T-helper 22 cell (primary cell): ENCODE data around the gene GLIS1.

Experiments used
- DNase-seq: peaks from one replicate; pipeline ENCODE4 v3.0.0-alpha.2; 2020; ENCODE audit warnings: low read depth

The GLIS1 gene

DNA sequence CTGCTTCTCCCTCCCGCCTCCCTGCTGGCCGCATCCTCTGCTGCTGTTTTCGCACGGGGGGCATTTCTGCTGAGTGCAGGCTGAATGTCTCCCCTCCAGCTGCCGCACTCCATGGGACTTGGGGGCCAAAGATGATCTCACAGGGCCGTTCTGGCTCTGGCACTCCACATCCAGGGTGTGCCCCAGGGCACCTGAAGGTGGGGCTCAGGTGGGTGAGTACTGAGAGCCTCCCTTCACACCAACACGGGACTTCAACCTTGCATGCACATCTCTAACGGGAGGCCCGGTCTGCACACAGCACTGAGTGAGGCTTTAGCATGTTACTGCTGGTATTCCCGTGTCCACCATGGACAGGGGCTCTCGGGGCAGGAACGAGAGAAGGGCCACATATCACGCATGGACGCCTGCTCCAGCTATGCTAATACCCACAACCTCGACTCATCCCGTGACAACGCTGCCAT lies 190.9 kb downstream of the GLIS1 start:
- no peak for DNase-seq

DNA sequence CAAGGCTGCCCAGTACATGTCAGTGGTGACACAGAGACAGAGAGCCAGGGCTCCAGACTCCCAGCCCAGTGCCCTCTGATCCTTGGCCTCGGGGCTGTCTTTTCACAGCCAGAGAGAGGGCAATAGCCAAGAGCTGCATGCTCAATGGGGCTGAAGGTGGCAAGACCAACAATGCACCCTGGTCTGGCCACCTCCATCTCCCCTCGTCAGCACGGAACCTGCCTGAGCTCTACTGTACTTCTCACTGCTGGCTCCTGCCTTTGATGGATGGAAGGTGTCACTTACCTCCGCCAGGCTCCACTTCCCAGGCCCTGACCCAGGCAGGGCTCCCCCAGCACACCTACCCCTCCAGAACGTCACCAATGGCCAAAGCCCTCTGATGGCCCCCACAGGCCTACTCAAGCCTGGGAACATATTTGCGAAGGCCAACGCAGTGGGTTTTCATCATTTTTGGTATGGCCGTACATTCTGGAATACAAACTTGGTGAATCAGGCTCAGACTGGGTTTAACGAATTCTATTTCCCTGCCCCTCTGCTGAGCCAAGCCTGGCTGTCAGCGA lies 191.7 kb downstream of the GLIS1 start:
- DNase-seq, result no peak

DNA sequence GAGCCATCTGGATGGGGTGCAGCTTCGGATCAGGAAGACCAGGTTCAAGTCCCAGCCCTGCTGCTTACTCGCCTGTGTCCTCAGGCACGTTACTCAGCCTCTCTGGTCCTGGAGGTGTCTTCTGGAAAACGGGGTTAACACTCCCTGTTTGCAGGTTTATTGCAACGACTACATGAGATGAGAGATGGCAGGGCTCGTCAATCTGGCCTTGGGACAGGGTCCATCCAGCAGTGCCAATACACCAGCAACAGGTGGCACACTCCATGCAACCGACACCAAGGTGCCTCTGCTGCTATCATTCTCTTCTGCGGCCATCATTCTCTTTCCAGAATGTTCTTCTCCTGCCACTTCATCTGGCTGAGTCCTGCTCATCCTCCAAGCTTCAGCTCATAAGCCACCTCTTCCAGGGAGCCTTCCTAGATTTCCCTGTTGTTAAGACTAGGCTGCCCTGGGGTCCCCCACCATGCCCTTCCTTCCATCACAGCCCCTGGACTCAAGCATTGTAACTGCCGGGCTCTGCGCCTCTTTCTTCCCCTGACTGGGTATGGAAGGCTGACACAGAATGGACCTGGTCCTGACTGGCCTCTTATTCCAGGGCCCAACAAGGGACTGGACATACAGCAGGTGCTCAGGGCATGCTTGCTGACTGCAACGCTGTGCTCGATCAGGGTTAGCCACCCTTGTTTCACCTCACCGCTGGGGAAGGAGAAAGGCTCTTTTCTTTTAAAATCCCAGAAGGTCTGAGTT lies 192.4 kb downstream of the GLIS1 start:
- no peak for DNase-seq

DNA sequence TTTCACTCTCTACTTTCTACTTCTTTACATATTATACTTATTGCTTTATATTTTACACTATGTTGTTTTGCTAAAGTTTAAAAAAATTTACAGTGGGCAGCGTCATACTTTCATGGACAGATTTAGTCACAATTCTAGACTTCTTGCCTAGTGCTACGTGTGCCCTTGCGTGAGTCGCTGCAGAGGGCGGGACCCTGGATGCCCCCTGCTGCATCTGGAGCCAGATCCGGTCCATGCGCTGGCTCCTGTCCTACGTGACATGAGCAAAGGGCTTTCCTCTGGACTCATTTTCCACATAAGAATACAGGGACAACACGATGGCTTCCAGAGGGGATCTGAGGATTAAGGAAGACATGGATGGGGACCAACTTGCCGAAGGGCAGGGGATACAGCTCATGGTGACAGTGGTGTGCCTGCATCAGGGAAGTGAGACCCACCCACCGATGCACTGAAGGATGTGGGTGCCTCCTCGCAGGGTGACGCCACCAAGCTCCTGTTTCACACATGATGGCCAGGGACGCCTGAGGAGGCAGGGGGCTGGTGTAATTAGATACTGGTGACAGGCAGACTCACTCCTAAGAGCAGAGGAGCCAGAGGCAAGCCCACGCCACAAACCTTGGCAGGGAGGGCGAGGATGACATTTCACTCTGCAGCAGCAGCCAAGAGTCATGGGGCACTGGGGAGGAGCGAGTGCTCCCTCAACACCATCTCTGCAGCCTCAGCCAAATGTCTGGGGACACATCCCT lies 193.1 kb downstream of the GLIS1 start:
- DNase-seq, result no peak

DNA sequence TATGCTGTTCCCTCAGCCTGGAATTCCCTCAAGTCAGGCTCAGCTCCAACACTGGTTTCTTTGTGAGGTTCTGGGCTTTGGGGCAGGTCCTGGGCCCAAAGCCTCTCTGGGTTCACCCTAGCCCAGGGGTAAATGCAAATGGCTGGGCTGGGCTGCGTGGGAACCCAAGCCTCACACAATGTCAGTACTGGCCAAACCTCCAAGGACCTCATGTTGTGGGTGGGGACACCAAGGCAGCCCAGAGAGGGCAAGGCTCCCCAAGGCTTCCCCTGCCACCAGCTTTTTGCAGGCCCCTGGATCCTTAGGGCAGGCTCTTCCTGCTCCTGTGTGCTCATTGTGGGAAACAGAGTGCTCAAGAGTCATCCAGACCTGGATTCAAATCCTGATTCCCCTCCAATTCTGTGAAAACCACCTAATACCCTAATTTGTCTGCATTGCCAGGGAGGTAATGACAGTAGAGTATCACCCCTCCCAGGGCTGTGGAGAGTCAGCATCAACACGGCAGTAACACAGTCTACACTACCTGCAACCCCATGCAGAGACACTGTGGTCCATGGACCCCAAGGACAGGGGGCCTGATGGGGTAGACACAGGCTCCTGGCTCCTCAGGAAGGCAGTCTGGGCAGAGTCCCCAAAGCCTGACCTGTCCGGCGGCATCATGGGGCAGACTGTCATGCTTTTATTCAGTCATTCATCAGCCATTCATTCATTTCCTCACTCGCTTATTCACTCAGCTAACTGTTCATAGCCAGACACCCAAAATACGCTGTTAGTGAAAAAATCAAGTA lies 194.0 kb downstream of the GLIS1 start:
- no peak for DNase-seq

DNA sequence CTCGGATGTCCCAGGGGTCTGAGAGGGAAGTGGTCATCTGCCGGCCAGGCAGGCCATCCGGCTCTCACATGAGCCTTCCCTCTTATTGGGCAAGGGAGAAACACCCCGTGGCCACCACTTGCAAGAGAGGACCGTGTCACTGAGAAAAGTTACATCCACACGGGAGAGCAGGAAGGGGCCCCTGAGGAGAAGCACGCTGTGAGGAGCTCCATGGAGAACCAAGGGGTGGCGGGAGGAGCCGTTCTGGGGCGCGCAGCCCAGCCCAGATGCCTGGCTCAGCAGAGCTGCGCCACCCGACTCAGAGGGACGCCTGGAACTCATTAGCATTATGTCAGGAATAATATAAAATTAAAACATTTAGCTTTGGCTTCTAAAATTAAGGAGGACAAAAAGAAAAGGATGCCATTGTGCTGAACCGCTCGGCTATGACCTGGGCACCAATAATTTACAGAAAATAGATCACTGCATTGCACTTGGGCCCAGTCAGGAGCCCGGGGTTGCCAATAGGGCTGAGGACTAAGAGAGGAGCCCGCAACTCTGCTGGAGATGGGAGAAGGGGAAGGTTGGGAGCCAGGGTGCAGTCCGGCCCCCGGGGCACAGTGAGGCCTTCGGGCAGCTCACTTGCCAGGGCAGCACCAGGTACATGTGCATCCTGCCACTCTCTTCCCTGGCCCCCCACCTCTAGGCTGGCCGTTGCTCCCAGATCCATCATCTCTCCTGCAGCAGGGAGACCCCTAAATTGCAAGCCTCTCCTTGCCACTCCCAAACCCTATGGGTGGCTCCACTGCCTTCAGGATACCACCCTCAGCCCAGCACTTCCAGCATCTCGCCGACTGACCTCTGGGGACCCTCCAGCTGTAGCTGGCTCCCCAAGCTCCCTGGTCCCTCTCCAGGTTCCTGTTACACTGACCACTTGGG lies 194.9 kb downstream of the GLIS1 start:
- DNase-seq, result no peak

DNA sequence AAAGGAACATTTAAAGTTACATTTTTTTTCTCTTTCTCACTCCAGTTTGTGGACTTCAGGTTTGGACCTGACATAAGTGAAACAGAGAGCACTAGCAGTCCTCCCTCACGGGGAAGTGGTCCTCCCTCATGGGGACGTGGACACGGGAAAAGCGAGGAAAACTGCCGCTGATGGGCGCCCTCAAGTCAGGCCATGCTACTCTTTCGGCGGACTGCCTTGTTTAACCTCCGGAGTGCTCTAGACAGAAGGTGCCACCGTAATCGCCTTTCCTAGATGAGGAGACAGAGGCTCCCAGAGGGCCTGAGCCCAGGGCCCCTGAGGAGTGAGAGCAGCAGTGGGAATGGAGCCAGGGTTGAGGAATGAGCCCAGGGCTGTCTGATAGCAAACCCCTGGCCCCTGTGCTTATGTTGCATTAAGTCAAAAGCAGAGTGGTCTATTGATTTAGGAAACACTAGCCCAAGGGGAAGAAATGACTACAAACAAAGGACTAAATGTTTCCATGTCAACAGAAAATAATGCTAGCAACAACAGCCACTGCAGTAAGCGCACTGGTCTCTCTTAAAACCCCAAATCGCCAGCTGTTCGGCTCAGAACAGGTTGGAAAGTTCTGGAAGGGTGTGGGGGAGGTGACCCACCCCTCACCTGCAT lies 195.7 kb downstream of the GLIS1 start:
- no peak for DNase-seq

DNA sequence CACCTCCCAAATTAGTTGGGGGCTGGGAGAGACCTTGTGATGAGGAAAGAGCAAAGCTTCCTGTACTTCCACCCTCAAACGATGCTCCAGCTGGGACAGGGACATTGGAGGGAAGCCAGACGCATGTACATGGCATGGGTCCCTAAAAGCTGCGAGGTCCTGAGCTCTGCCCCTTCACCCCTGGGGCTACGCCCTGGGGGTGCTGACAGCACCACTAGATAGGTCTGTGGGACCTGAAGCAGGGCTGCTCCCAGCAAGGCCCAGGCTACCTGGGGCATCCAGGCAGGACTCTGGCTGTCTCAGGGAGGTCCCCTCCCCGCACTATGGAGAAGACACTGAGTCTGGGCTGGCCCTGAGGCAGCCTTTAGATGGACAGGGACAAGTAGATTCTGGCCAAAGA lies 196.4 kb downstream of the GLIS1 start:
- no peak for DNase-seq

DNA sequence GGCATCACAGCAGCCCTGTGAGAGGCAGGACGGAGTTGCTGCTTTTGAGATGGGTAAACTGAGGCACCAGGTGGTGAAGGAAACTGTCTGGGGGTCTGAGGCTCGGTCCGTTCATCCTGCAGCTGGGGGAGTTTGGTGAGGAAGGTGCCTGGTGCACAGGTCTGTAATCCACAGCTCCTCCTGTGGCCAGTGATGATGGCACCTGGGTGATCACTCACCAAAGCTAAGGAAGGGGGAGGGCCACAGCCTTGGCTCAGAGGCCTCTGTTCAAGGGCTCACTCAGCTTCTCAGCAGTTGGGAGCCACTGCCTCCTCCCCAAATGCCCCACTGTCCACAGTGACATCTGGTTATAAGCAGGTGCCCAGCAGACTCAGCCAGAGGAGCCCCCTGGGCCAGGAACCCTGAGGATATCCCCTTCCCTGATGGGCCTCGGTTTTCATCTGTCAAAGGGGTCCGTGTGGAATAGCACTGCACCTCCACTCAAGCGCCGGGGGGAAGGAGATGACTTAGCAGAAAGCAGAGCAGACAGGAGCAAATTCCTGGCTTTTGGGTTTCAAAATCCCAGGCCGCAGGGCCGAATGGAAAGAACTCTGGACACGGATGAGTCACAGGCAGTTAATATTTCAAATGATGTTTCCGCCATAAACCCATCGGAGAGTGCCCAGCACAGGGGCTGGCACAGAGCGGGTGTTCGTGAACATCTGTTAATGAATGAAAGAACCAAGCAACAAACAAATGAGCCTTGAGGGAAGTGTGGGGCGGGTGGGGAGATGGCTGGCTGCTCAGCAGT lies 197.0 kb downstream of the GLIS1 start:
- DNase-seq, result no peak

DNA sequence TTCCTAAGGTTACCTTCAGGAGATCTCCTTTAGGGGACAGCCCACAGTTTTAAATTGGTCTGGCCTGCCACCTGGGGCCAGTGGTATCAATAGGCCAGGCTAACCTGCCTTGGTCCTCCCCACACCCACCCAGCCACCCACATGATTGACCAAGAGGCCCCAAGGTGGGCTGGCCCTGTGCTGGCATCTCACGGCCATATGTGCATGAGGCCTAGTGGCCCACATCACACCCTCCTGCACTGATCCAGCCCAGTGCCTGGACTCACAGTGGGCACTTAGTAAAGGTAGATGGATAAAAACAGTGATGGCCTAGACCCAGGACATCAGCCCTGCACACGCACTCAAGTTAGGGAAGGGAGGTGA lies 197.7 kb downstream of the GLIS1 start:
- no peak for DNase-seq

DNA sequence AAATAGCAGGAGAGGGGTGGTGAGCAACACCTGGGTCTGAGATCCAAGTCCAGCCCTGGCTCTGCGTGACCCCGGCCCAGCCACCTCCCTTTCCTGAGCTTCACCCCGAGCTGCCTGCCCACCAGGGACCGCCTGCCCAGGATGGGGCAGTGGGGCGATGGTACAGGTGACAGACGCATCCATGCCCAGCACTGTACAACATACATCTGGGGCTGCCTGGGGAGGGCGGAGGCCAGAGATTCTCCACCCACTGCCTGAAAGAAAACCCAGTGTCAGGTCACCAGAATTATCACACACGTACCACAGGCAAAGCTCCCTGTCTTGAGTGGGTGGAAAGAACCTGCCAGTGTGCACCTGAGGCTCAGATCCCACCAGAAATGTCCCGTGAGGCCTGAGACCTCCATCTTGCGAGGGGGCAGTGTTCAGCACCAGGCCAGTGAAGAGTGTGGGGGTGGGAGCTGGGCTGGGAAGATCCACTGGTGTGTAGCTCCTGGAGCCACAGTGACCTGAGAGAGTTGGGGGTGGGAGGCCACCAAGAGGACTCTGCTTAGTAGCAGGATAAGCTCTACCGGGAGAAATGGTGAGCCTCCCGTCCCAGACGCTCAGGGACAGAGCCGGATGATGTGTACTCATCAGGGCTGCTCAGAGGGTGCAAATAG lies 198.2 kb downstream of the GLIS1 start:
- DNase-seq, result no peak

DNA sequence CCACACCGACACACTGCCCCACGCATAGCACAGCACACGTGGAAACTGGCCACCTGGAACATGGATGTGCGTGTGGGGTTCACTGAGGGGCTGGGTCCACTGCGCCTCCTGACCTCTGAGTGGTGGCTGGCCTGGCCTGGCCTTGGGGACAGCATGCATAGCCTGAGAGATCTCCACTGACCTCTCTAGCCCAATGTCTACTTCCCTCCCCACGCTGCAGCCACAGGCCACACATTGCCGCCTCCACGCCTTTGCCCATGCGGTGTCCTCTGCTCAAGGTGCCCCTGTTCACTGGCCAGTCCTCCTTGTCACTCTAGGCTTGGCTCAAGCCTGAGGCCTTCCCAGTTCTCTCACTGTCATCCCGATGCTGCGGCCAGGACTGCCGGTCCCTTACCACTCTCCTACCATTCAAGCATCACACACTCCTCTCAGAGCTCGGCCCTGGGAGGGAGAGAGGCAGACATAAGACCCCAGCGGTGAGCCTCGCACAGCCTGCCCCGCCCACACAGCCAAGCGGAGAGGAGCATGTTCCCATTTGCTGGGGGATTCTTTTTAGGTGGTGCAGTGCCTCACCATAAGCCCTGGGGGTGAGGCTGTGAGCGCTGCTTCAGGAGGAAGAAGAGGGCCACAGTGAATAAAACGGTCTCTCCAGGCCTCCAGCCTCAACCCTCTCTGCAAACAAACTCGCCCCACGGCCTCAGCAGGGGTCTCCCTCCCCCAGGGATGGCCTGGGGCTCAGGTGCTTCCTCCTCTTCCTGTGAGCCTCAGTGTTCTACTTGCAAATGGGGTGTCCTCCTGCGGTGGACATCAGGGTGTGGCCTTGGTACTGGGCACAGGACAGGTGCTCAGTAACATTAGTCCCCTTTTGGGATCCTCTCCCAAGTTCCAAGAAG lies 199.0 kb downstream of the GLIS1 start:
- no peak for DNase-seq

DNA sequence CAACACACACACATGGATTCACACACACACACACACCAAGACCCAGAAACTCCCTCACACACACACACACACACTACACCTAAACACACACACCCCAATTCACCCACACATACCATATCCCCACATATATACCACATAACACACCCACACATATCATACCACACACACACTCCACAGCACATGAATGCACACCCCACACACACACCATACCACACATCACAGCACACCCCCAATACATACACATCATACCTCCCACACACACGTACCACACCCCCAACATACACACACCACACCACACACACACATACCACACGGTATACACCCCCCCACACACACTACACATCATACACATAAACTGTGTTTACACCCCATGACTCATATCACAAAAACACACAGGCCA lies 199.7 kb downstream of the GLIS1 start:
- no peak for DNase-seq

DNA sequence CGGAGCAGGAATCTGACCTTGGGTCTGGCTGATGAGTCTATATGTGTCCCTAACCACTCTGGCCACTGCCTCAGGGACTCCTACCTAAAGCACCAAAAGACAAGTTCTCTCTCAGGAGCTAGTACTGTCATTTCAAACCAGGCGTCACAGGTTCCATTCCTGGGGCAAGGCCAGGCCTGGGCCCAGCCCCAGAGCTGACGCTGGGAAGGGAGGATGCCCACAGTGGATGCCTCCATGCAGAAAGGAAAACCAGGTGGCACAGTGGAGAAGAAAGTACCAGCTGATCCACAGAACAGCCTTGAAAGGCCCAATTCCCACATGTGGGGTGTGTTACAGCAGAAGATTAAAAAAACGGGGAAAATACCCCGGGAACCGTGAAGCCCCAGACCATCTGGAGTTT lies 202.4 kb downstream of the GLIS1 start:
- no peak for DNase-seq

DNA sequence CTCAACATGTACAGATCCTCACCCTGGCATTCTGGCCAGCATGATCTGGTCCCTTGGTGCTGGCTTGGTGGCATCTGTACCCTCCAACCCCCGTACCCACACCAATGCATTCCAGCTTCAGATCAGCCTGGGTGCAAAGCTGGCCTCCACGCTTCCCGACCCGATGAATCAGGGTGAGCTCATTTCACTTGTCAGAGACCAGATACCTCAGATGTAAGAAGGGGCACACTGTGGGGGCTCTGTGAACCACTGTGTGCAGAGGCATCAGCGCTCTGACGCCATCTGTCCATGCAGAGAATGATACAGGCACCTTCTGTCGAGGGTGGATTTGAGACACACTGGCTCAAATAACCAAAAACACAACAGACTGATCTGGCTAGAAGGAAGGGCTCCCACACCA lies 203.1 kb downstream of the GLIS1 start:
- DNase-seq, result no peak

DNA sequence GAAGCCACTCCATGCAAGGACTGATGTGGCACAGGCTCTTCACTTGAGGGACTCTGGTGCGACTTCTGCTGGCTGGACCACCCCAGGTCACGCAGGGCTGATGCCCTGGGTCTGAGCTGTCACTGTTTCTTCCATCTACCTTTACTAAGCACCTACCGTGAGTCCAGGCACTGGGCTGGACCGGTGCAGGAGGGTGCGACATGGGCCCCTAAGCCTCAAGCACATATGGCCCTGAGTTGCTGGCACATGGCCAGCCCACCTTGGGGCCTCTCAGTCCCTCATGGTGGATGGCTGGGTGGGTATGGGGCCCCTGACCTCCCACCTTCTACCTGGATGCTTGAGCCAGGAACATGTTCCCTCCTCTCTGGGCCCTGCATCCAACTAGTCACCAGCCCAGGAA lies 203.7 kb downstream of the GLIS1 start:
- no peak for DNase-seq

DNA sequence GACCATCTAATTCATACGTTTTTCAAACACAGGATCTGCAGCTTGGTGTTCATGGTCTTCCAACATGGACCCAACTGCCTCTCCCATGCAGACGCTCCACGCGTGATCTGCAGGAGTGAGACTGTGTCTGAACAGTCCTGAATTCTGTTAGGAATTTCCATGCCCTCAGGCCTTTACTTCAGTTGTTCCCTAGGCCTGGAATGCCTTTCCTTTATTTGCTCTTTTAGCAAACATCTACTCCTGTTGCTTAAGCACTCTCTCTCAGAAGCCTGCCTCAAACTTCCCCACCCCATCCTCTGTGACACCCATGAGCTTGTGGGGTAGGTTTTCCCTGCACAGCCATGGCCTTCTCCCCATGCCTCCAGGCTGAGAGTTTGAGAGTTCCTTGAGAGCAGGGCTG lies 206.1 kb downstream of the GLIS1 start:
- no peak for DNase-seq

DNA sequence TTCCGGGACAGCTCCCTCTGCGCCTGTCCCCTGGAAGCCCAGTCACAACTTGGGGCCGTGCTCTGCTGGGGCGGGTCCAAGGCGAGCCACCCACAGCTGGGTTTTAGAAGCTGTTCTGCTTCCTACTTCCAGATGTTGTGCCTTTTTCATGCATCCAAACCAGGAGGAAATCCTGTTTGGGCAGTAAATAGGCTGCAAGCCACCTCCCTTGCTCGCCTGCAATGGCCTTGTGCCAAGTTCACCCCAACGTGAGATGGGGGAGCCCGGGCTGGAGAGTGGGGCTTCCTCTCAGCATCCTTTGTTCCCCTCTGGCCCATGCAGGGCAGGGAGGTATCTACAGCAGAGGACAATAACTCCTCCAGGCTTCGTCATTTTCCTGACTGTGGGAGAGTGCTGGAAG lies 206.6 kb downstream of the GLIS1 start:
- DNase-seq, result no peak

DNA sequence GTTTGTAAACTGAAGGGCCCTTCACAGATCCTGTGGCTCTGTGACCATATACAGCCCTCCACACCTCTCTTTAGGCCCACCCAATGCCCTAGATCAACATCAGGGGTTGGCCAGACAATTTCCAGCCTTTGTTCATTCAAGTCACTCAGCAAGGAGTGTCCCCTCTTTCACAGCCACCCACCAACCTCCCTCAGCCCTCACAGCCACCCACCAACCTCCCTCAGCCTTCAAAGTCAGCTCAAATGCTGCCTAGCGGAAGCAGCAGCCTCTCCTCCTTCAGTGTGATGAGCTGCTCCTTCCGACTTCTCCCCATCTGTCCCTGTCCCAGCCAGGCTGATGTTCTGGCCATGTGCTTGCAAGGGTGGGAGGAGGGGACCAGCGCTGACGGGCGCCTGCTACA lies 208.4 kb downstream of the GLIS1 start:
- no peak for DNase-seq
